SK-N-SH (cell line): ENCODE measurements around the gene ZNF775.

Source experiments
- CHD2 ChIP-seq: fragments of 150-350 bp; IDR thresholded peaks from 2 replicates; pipeline ENCODE4 v1.6.1; 2018; ENCODE audit warnings: low read length; ENCODE audit not compliant: partially characterized antibody
- CTCF ChIP-seq: fragments of 200-600 bp; sonication (generic); IDR thresholded peaks from 2 replicates; pipeline ENCODE4 v1.6.1; 2017; ENCODE audit warnings: antibody characterized with exemption, mild to moderate bottlenecking, moderate library complexity
- EP300 ChIP-seq, 2 experiments: IDR thresholded peaks; 2 replicates each; pipeline versions ENCODE4 v1.4.0 to v1.6.1; 2012; ENCODE audit warnings: borderline replicate concordance in 1 of 2, low read depth in 1 of 2, low read length in 1 of 2
- JUND ChIP-seq: IDR thresholded peaks from 2 replicates; pipeline ENCODE4 v1.4.0; 2012
- NFIC ChIP-seq: IDR thresholded peaks from 2 replicates; pipeline ENCODE4 v1.4.0; 2012; ENCODE audit warnings: borderline replicate concordance
- RCOR1 ChIP-seq: fragments of 150-350 bp; IDR thresholded peaks from 2 replicates; pipeline ENCODE4 v1.6.1; 2017; ENCODE audit warnings: antibody characterized with exemption, low read length
- REST ChIP-seq: IDR thresholded peaks from 2 replicates; pipeline ENCODE4 v1.6.1; 2012; ENCODE audit warnings: mild to moderate bottlenecking, low read depth, low read length, moderate library complexity
- TEAD4 ChIP-seq: IDR thresholded peaks from 2 replicates; pipeline ENCODE4 v1.4.0; 2012; ENCODE audit warnings: mild to moderate bottlenecking, borderline replicate concordance; ENCODE audit not compliant: insufficient read depth

- TF ChIP-seq CTCF = no peak
- no peak for TF ChIP-seq EP300 (IDR thresholded peaks at IDR 0.05; ENCODE audit: borderline replicate concordance in 1 of 2, low read depth in 1 of 2, low read length in 1 of 2)
- no peak for TF ChIP-seq JUND
- no peak for TF ChIP-seq NFIC
- no peak for TF ChIP-seq TEAD4
- no peak for TF ChIP-seq CHD2
- TF ChIP-seq REST = no peak
- TF ChIP-seq RCOR1 = no peak
Observed at GRCh38 chr7:150388709-150389531, 9.8 kb downstream of the ZNF775 start.
